BLaER1 treated with 17β-estradiol and CSF1 and Interleukin-3, amounts not matched to agents 10 nM and 100 nM (cell line): ENCODE data around the gene IGSF3.

Source experiments
- H3K27ac ChIP-seq, 11 experiments: shearing (Covaris generic); formaldehyde crosslinking; 2 replicates each; pipeline ENCODE4 v1.8.1; 2022
- H3K27me3 ChIP-seq, 11 experiments: shearing (Covaris generic); formaldehyde crosslinking; 2 replicates each; pipeline ENCODE4 v1.8.1; 2022
- H3K36me3 ChIP-seq, 11 experiments: shearing (Covaris generic); formaldehyde crosslinking; 2 replicates each; pipeline ENCODE4 v1.8.1; 2022
- H3K4me1 ChIP-seq, 10 experiments: shearing (Covaris generic); formaldehyde crosslinking; 2 replicates each; pipeline ENCODE4 v1.8.1; 2022
- H3K4me2 ChIP-seq, 11 experiments: shearing (Covaris generic); formaldehyde crosslinking; 2 replicates each; pipeline ENCODE4 v1.8.1; 2022
- H3K4me3 ChIP-seq, 10 experiments: shearing (Covaris generic); formaldehyde crosslinking; 2 replicates each; pipeline ENCODE4 v1.8.1; 2022
- H3K9ac ChIP-seq, 11 experiments: shearing (Covaris generic); formaldehyde crosslinking; 2 replicates each; pipeline ENCODE4 v1.8.1; 2022
- H3K9me3 ChIP-seq, 11 experiments: shearing (Covaris generic); formaldehyde crosslinking; replicated peaks in 1 of 11; 2 replicates each; pipeline ENCODE4 v1.8.1; 2022
- H4K20me1 ChIP-seq, 11 experiments: shearing (Covaris generic); formaldehyde crosslinking; 2 replicates each; pipeline ENCODE4 v1.8.1; 2022
- Cebpa-rat ChIP-seq, 11 experiments: shearing (Covaris generic); IDR thresholded peaks; 2 replicates each; pipeline ENCODE4 v1.8.1; 2022

The IGSF3 gene

GRCh38 chr1:116671912-116672311, 4.4 kb upstream of the IGSF3 start:
- Histone ChIP-seq H3K4me3 (no peak overlapping the region), H3K4me1 (peaks cover 0 to 13% (median 1%) of the 10 kb centered on the region in 10 experiments; a peak in 11 of 20 replicates), H3K27me3 (no peaks in the 10 kb centered on the region), H3K4me2 (no peak overlapping the region), H4K20me1 (no peaks in the 10 kb centered on the region), H3K9me3 (no peaks in the 10 kb centered on the region), H3K27ac (no peak overlapping the region), H3K36me3 (no peaks in the 10 kb centered on the region), H3K9ac (no peak overlapping the region)
- TF ChIP-seq Cebpa-rat (IDR thresholded peaks at IDR 0.05): no peak

DNA sequence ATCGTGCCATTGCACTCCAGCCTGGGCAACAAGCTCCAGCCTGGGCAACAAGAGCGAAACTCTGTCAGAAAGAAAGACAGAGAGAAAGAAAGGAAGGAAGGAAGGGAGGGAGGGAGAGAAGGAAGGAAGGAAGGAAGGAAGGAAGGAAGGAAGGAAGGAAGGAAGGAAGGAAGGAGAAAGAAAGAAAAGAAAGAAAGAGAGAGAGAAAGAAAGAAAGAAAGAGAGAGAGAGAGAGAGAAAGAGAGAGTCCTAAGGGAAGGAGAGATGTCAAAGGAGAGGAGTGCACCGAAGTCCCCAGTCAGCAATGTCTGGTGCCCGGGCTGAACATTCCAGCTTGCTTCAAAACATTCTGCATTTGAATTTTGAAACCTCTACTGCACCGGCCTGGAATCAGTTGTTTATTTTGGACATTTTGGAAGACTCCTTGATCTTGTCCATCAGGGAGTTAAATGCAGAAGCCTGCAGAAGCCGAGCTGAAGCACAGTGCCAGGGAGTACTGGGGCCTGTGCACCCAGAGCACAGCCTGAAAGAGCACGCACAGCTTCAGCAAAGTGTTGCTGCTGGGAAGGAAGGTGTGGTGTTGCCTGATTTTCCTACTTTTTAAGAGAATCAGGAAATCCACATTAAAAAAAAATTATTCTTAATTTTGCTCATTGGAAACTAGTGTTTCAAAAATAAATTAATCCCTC, 3.7 kb upstream of the IGSF3 start:
- Histone ChIP-seq H3K4me1 (peaks cover 6 to 20% (median 8%) of the 10 kb centered on the region in 10 experiments; a peak in 18 of 20 replicates), H3K4me2 (peak overlapping the region in 2 of 11 experiments; percentile 3 to 33; a peak in 2 of 22 replicates), H3K4me3 (no peak overlapping the region), H3K27ac (no peak overlapping the region), H3K36me3 (no peaks in the 10 kb centered on the region), H4K20me1 (peaks cover 0 to under 1% (median 0%) of the 10 kb centered on the region in 11 experiments; a peak in 1 of 22 replicates), H3K27me3 (no peaks in the 10 kb centered on the region), H3K9ac (no peak overlapping the region), H3K9me3 (no peaks in the 10 kb centered on the region)
- TF ChIP-seq Cebpa-rat (IDR thresholded peaks at IDR 0.05): no peak

GRCh38 chr1:116668277-116668676, 744 bp upstream of the IGSF3 start:
- Histone ChIP-seq H3K9ac (peak overlapping the region in 3 of 11 experiments; percentile 79 to 84 (median 83); a peak in 4 of 22 replicates), H3K27ac (peak overlapping the region in 1 of 11 experiments; percentile 69; a peak in 2 of 22 replicates)

DNA sequence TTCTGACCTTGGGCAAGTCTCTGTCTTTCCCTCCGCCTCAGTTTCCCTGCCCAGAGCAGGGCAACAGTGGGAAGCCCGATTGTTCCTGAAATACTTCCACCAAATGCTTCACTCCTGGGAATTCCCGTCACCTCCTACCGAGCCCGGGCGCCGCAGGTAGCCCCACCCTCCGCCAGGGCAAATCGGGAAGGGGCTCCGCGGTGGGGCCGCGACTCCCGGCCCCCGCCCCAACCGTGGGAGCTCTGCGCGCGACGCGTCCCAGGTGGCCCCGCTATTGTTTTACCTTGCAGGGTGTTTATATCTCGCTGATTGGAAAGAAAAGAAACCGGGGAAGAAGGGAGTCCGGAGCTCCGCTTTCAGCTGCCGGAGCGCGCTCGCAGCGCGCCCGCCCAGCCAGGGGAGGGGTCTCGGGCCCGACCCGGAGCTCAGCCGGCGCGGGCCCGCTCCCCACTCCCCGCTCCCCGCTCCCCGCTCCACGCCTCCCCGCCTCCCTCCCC, 407 bp downstream of the IGSF3 start:
- Histone ChIP-seq H4K20me1 (peaks cover 0 to 37% (median 18%) of the 10 kb centered on the region in 11 experiments; a peak in 11 of 22 replicates), H3K27ac (peak overlapping the region in 10 of 11 experiments; percentile 39 to 81 (median 66); a peak in 18 of 22 replicates), H3K4me2 (peak overlapping the region; percentile 91 to 100 (median 97)), H3K4me3 (peak overlapping the region; percentile 68 to 91 (median 88)), H3K27me3 (no peaks in the 10 kb centered on the region), H3K9me3 (no peaks in the 10 kb centered on the region), H3K9ac (peak overlapping the region; percentile 73 to 84 (median 80)), H3K36me3 (peaks cover 0 to 16% (median 0%) of the 10 kb centered on the region in 11 experiments; a peak in 5 of 22 replicates), H3K4me1 (peaks cover 39 to 60% (median 46%) of the 10 kb centered on the region in 10 experiments)
- TF ChIP-seq Cebpa-rat (IDR thresholded peaks at IDR 0.05): no peak

More at GRCh38 chr1:116668277-116668676, 744 bp upstream of the IGSF3 start:
- Histone ChIP-seq H3K4me3 (peak overlapping the region in 4 of 10 experiments; percentile 85 to 89 (median 87); a peak in 4 of 20 replicates), H3K36me3 (peaks cover 0 to 5% (median 0%) of the 10 kb centered on the region in 11 experiments; a peak in 1 of 22 replicates), H3K4me1 (peaks cover 35 to 50% (median 36%) of the 10 kb centered on the region in 10 experiments), H4K20me1 (peaks cover 0 to 27% (median 18%) of the 10 kb centered on the region in 11 experiments; a peak in 11 of 22 replicates), H3K9me3 (no peaks in the 10 kb centered on the region), H3K27me3 (no peaks in the 10 kb centered on the region), H3K4me2 (peak overlapping the region; percentile 91 to 100 (median 97); a peak in 19 of 22 replicates)
- TF ChIP-seq Cebpa-rat (IDR thresholded peaks at IDR 0.05): no peak

DNA sequence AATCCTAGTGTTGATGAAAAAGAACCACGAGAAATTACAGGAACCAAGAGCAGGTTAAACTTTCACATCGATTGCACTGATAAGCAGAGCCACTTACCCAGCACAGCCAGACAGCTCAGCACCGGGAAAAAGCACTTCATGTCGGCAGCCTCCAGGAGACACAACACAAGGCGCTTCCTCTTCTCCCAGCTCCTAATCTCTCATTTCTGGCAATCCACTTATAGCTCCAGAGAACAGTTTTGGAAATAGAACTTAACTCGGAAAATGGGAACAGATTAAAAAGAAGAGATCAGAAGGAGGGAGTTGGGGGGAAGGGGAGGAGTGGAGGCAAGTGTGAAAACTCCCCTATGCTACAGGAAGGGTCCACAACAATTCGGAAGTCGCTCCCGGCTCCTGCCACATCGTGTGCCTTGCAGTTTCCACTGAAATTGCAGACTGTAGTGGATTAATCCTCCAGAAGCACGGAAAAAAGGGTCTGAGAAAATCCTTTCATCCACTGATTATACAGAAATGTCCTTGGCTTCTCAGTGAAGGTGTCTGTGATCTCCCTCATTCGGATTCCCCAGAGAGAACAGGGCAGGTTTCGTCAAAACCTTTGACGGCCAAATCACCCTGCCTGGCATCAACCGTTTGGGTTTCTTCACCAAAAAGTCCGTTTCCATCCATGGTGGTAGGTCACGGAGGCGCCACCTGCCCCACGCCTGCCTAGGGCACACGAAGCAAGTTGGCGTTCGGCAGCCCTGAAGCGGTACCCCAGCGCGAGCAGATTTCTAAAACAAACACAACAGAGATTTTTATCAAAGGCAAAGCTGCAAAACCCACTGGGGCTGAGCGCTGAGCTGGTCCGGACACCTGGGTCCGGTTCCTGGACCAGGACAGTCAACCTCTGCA, 1.1 kb downstream of the IGSF3 start:
- Histone ChIP-seq H3K27ac (peak overlapping the region in 9 of 11 experiments; percentile 41 to 81 (median 67); a peak in 17 of 22 replicates), H3K4me2 (peak overlapping the region; percentile 91 to 100 (median 97)), H3K4me3 (peak overlapping the region; percentile 68 to 91 (median 88)), H3K4me1 (peaks cover 39 to 60% (median 46%) of the 10 kb centered on the region in 10 experiments), H3K27me3 (no peaks in the 10 kb centered on the region), H4K20me1 (peaks cover 0 to 37% (median 18%) of the 10 kb centered on the region in 11 experiments; a peak in 11 of 22 replicates), H3K36me3 (peaks cover 0 to 22% (median 5%) of the 10 kb centered on the region in 11 experiments; a peak in 8 of 22 replicates), H3K9me3 (peaks cover 0 to 4% (median 0%) of the 10 kb centered on the region in 11 experiments; a peak in 1 of 22 replicates), H3K9ac (peak overlapping the region; percentile 73 to 84 (median 80))
- no peak for TF ChIP-seq Cebpa-rat (IDR thresholded peaks at IDR 0.05)

DNA sequence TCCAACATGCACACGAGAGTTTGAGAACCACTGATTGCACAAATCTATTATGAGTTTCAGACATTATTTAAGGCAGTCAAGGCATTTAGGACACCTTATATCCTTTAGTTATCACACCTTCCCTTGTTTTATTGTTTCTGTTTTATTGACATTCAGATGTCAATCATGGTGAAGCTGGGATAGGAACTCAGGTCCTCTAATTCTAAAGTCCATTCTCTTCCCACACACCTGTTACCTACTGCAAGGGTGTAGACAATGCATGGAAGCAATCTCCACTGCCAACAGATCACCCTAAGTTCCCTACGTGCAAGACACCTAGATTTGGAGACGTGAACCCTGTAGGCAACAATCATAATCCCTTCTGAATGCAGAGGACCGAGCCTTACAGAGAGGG, 2.6 kb downstream of the IGSF3 start:
- peaks cover 0 to 4% (median 0%) of the 10 kb centered on the region in 11 experiments; a peak in 1 of 22 replicates for H3K9me3 ChIP-seq
- peak overlapping the region; percentile 91 to 100 (median 97) for H3K4me2 ChIP-seq
- no peak for TF ChIP-seq Cebpa-rat (IDR thresholded peaks at IDR 0.05)
- H3K27me3 ChIP-seq: no peaks in the 10 kb centered on the region
- H3K4me3 ChIP-seq: peak overlapping the region in 5 of 10 experiments; percentile 85 to 91 (median 89); a peak in 8 of 20 replicates
- H3K4me1 ChIP-seq: peaks cover 39 to 53% (median 46%) of the 10 kb centered on the region in 10 experiments
- peaks cover 0 to 37% (median 18%) of the 10 kb centered on the region in 11 experiments; a peak in 11 of 22 replicates for H4K20me1 ChIP-seq
- no peak overlapping the region for H3K27ac ChIP-seq
- H3K9ac ChIP-seq: no peak overlapping the region
- H3K36me3 ChIP-seq: peaks cover 0 to 27% (median 13%) of the 10 kb centered on the region in 11 experiments; a peak in 10 of 22 replicates

DNA sequence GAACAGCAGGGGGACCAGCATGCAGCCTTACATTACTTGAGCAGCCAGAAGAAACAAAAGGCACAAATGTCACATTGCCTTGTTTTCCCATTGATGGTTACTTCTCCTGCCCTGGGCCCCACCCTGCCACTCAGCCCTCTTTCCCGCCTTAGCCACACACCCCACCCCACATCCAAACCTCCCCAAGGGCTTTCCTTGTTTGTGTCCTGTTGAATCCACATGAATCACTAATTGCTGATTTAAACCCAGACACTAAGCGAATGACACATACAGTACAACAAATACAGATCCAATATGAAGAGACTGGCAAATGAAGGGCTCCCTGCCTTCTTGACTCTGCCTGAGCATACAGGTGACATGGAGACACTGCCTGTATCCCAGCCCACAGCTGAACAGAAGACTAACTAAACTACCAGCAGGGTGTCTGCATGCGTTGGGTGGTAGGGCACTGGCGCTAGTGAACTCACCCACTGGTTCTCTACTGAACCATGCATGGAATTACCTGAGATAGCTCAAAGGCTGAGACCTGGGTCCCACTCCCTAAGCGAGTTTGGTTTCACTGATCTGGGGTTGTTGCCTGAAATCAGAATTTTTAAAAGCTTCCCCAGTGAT, 3.1 kb downstream of the IGSF3 start:
- H3K27ac ChIP-seq: no peak overlapping the region
- H3K9ac ChIP-seq: 0 out of 22 replicates have a peak overlapping the region, but pooled peaks of 1 of the 11 experiments have one; percentile 8
- peaks cover 39 to 53% (median 46%) of the 10 kb centered on the region in 10 experiments for H3K4me1 ChIP-seq
- peaks cover 0 to 37% (median 18%) of the 10 kb centered on the region in 11 experiments; a peak in 11 of 22 replicates for H4K20me1 ChIP-seq
- TF ChIP-seq Cebpa-rat (IDR thresholded peaks at IDR 0.05): no peak
- H3K9me3 ChIP-seq: peaks cover 0 to 4% (median 0%) of the 10 kb centered on the region in 11 experiments; a peak in 1 of 22 replicates
- H3K36me3 ChIP-seq: peaks cover 0 to 28% (median 13%) of the 10 kb centered on the region in 11 experiments; a peak in 10 of 22 replicates
- no peaks in the 10 kb centered on the region for H3K27me3 ChIP-seq
- H3K4me3 ChIP-seq: peak overlapping the region in 4 of 10 experiments; percentile 15 to 91 (median 89); a peak in 7 of 20 replicates
- peak overlapping the region; percentile 3 to 100 (median 97); a peak in 21 of 22 replicates for H3K4me2 ChIP-seq
